Endothelial cell of umbilical vein (primary cell): Measurements from ENCODE around the gene TIMD4. TPM values are rescaled to one million over a fixed set of nuclear protein-coding genes. Genes with fewer than 3 reads are reported as not detected.

ENCODE experiments used
- BruUV-seq: library from RNA; stranded (reverse); fragments of 400-500 nt; replicated peaks from 2 replicates; lab custom pipeline; 2021; lab: Mats Ljungman, UMichigan
- CTCF ChIA-PET: fragments of 300-600, 350-600 bp; sonication (Branson Sonifier 250); formaldehyde crosslinking; loops from one replicate; lab custom pipeline; 2021; ENCODE audit warnings: antibody characterized with exemption, inconsistent platforms; lab: Charles Lee
- POLR2A ChIA-PET: fragments of 300-600, 350-600 bp; sonication (Branson Sonifier 250); formaldehyde crosslinking; loops from one replicate; lab custom pipeline; 2021; ENCODE audit warnings: antibody characterized with exemption, inconsistent platforms; lab: Charles Lee
- DNase-seq: peaks from one replicate; pipeline ENCODE4 v3.0.0-alpha.2; 2011; ENCODE audit warnings: low read depth, low spot score
- FAIRE-seq: peaks from 2 replicates; lab custom pipeline; 2011; peaks lifted over from hg19 to GRCh38; lab: Jason Lieb, UNC
- H2AFZ ChIP-seq: 2 replicates; pipeline ENCODE4 v1.6.0; 2012; ENCODE audit warnings: low read depth, low read length, control low read depth, inconsistent platforms
- H3K27ac ChIP-seq: 2 replicates; pipeline ENCODE4 v1.5.1; 2011; ENCODE audit warnings: low read depth, mild to moderate bottlenecking, control low read depth, low read length, moderate library complexity; ENCODE audit not compliant: insufficient read depth
- H3K27me3 ChIP-seq, 2 experiments: 2 replicates each; pipeline versions ENCODE4 v1.6.0 to v1.6.1; 2011; ENCODE audit warnings: low read length in 2 of 2, mixed read lengths in 1 of 2; ENCODE audit not compliant: control insufficient read depth in 2 of 2, insufficient read depth in 2 of 2
- H3K36me3 ChIP-seq, 2 experiments: 2 replicates in 1 of 2; 3 replicates in 1 of 2; pipeline ENCODE4 v1.5.1; 2011; ENCODE audit warnings: low read length in 2 of 2, mild to moderate bottlenecking in 1 of 2, moderate library complexity in 1 of 2; ENCODE audit not compliant: control insufficient read depth in 2 of 2, insufficient read depth in 2 of 2; ENCODE audit errors: extremely low read depth in 1 of 2
- H3K4me1 ChIP-seq: 3 replicates; pipeline ENCODE4 v1.5.1; 2011; ENCODE audit warnings: mild to moderate bottlenecking, low read length; ENCODE audit not compliant: control insufficient read depth, insufficient read depth; ENCODE audit errors: extremely low read depth
- H3K4me2 ChIP-seq: 2 replicates; pipeline ENCODE4 v1.6.1; 2011; ENCODE audit warnings: low read length, control low read depth, mixed read lengths; ENCODE audit not compliant: insufficient read depth
- H3K4me3 ChIP-seq, 3 experiments: fragments of 200-600 bp in 1 of 3; sonication (generic), shearing (Covaris generic) in 1 of 3; replicated peaks in 1 of 3; 2 replicates each; pipeline ENCODE4 v1.5.1; 2011 to 2016; ENCODE audit warnings: control low read depth in 3 of 3, low read length in 3 of 3, mild to moderate bottlenecking in 2 of 3, inconsistent platforms in 1 of 3, low read depth in 1 of 3, moderate library complexity in 1 of 3; ENCODE audit not compliant: insufficient read depth in 1 of 3
- H3K79me2 ChIP-seq: 2 replicates; pipeline ENCODE4 v1.6.0; 2012; ENCODE audit warnings: low read length, inconsistent platforms; ENCODE audit not compliant: control insufficient read depth, insufficient read depth
- H3K9ac ChIP-seq: replicated peaks from 2 replicates; pipeline ENCODE3; 2011; ENCODE audit warnings: low read length, control low read depth; ENCODE audit not compliant: insufficient read depth; ENCODE audit errors: extremely low read depth
- H3K9me1 ChIP-seq: replicated peaks from 3 replicates; pipeline ENCODE4 v1.6.0; 2011; ENCODE audit warnings: mild to moderate bottlenecking, low read length; ENCODE audit not compliant: control insufficient read depth, insufficient read depth; ENCODE audit errors: extremely low read depth
- H3K9me3 ChIP-seq: replicated peaks from 2 replicates; pipeline ENCODE4 v1.5.1; 2012; ENCODE audit warnings: low read length, inconsistent platforms; ENCODE audit not compliant: control insufficient read depth, insufficient read depth
- H4K20me1 ChIP-seq: replicated peaks from 2 replicates; pipeline ENCODE3; 2011; ENCODE audit warnings: mild to moderate bottlenecking, low read length; ENCODE audit not compliant: control insufficient read depth, insufficient read depth; ENCODE audit errors: extremely low read depth
- CTCF ChIP-seq, 2 donors: IDR thresholded peaks; 1 replicate in 1 of 2; 2 replicates in 1 of 2; pipeline ENCODE4 v1.5.1; 2011; ENCODE audit warnings: low read length in 2 of 2, mild to moderate bottlenecking in 2 of 2, moderate library complexity in 2 of 2, control low read depth in 1 of 2, inconsistent platforms in 1 of 2, low read depth in 1 of 2; ENCODE audit not compliant: insufficient read depth in 1 of 2; ENCODE audit errors: extremely low read depth in 1 of 2
- EZH2 ChIP-seq: IDR thresholded peaks from 2 replicates; pipeline ENCODE4 v1.6.1; 2012; ENCODE audit warnings: borderline replicate concordance, low read depth, mild to moderate bottlenecking, moderate library complexity, low read length, inconsistent platforms; ENCODE audit not compliant: severe bottlenecking
- FOS ChIP-seq: IDR thresholded peaks from 2 replicates; pipeline ENCODE4 v1.6.1; 2011; ENCODE audit warnings: mild to moderate bottlenecking, low read length, moderate library complexity, borderline replicate concordance; ENCODE audit not compliant: insufficient read depth
- GATA2 ChIP-seq: IDR thresholded peaks from 2 replicates; pipeline ENCODE4 v1.7.0; 2011; ENCODE audit warnings: low read depth, mild to moderate bottlenecking, moderate library complexity, mixed read lengths, low read length; ENCODE audit not compliant: insufficient read length, insufficient read depth
- JUN ChIP-seq: IDR thresholded peaks from 2 replicates; pipeline ENCODE4 v1.6.1; 2011; ENCODE audit warnings: borderline replicate concordance, low read depth; ENCODE audit not compliant: insufficient read length, insufficient read depth
- MAX ChIP-seq: IDR thresholded peaks from 2 replicates; pipeline ENCODE4 v1.6.1; 2011; ENCODE audit not compliant: insufficient read depth, insufficient read length
- MYC ChIP-seq: IDR thresholded peaks from one replicate; pipeline ENCODE4 v1.6.1; 2011; ENCODE audit warnings: mild to moderate bottlenecking, low read depth, low read length
- POLR2A ChIP-seq: IDR thresholded peaks from 2 replicates; pipeline ENCODE4 v1.6.1; 2012; ENCODE audit warnings: low read depth, mild to moderate bottlenecking, control low read depth, low read length
- POLR2AphosphoS5 ChIP-seq: IDR thresholded peaks from 2 replicates; pipeline ENCODE4 v1.6.1; 2012; ENCODE audit warnings: low read depth, mild to moderate bottlenecking, control low read depth, low read length, moderate library complexity; ENCODE audit not compliant: insufficient read depth
- dilution Hi-C: fragments of 300-500 bp; cut with MboI; formaldehyde crosslinking; loops from one replicate; pipeline ENCODE4 v1.15.0; 2019; ENCODE audit warnings: low sequenced_read_pairs; ENCODE audit not compliant: extremely low pct_ligation_motif_present
- intact Hi-C: fragments of 100-400 bp; cut with micrococcal nuclease; formaldehyde crosslinking; loops from one replicate; pipeline ENCODE4 v1.10.0; 2022
- polyA plus RNA-seq, 4 experiments: library from polyadenylated mRNA; depleted of rRNA in 3 of 4; stranded (reverse) in 3 of 4; unstranded in 1 of 4; fragments of >200 nt; gene quantifications; 2 replicates each; pipeline versions ENCODE4 v1.2.1 to v1.2.3, GENCODE V29; 2011 to 2012; ENCODE audit warnings: missing spikeins in 1 of 4
- total RNA-seq: library from RNA; stranded (reverse); gene quantifications from 2 replicates; pipeline ENCODE4 v1.2.3, GENCODE V29; 2021

TIMD4 gene
- total and polyA plus RNA-seq, 2 donors (not counting 3 experiments of a cell fraction or from before 2014, with no cell fraction given), result not detected

- Histone ChIP-seq H3K27me3 (no peaks in the 10 kb centered on the region), H3K4me2 (no peak overlapping the region), H3K4me1 (no peaks in the 10 kb centered on the region), H3K9ac (no peak overlapping the region), H3K9me1 (no peaks in the 10 kb centered on the region), H3K36me3 (no peaks in the 10 kb centered on the region), H3K9me3 (peaks cover 2% of the 10 kb centered on the region), H2AFZ (no peak overlapping the region), H3K79me2 (no peaks in the 10 kb centered on the region), H3K27ac (no peak overlapping the region), H4K20me1 (no peaks in the 10 kb centered on the region), H3K4me3 (no peak overlapping the region)
- BruUV-seq, result no TSS peak
- ChIA-PET POLR2A (no interaction called here), CTCF (no interaction called here)
- intact Hi-C loops (no loop called here), dilution Hi-C loops (no loop called here)
- TF ChIP-seq MAX (no peak), FOS (no peak), POLR2AphosphoS5 (no peak), CTCF (IDR thresholded peaks at IDR 0.05; ENCODE audit: extremely low read depth in 1 of 2, insufficient read depth in 1 of 2, low read depth in 1 of 2, low read length in 2 of 2) (no peak), MYC (no peak), POLR2A (no peak), GATA2 (no peak), JUN (no peak), EZH2 (no peak)
- FAIRE-seq, result no peak
- DNase-seq, result no peak
These were observed 70.8 kb downstream of the TIMD4 start for GRCh38 chr5:156892223-156892622.
